Parathyroid adenoma (tissue), 2 donors: ENCODE data around the gene KRT79.

Experiments
- H2AFZ ChIP-seq: fragments of 300-600 bp; sonication (generic); one replicate; pipeline ENCODE4 v1.7.0; 2017; ENCODE audit warnings: antibody characterized with exemption, mild to moderate bottlenecking
- H3K27ac ChIP-seq: fragments of 300-600 bp; sonication (generic); one replicate; pipeline ENCODE4 v1.7.0; 2017
- H3K27me3 ChIP-seq: fragments of 300-600 bp; sonication (generic); one replicate; pipeline ENCODE4 v1.7.0; 2017; ENCODE audit warnings: low read length; ENCODE audit not compliant: control insufficient read depth, insufficient read depth
- H3K36me3 ChIP-seq: fragments of 300-600 bp; sonication (generic); one replicate; pipeline ENCODE4 v1.7.0; 2017; ENCODE audit warnings: low read length; ENCODE audit not compliant: control insufficient read depth, insufficient read depth
- H3K4me1 ChIP-seq: fragments of 300-600 bp; sonication (generic); one replicate; pipeline ENCODE4 v1.7.0; 2017; ENCODE audit warnings: control low read depth
- H3K4me2 ChIP-seq: fragments of 300-600 bp; sonication (generic); one replicate; pipeline ENCODE4 v1.7.0; 2017; ENCODE audit warnings: low read length
- H3K4me3 ChIP-seq: fragments of 300-600 bp; sonication (generic); one replicate; pipeline ENCODE4 v1.7.0; 2017; ENCODE audit warnings: low read depth, low read length
- H3K79me2 ChIP-seq: fragments of 300-600 bp; sonication (generic); one replicate; pipeline ENCODE4 v1.7.0; 2017; ENCODE audit warnings: control low read depth
- H3K9ac ChIP-seq: fragments of 300-600 bp; sonication (generic); one replicate; pipeline ENCODE4 v1.7.0; 2017; ENCODE audit warnings: mild to moderate bottlenecking
- H3K9me3 ChIP-seq: fragments of 300-600 bp; sonication (generic); one replicate; pipeline ENCODE4 v1.7.0; 2017; ENCODE audit warnings: low read length; ENCODE audit not compliant: control insufficient read depth
- TF ChIP-seq, protein P1 (sequence below): fragments of 300-600 bp; sonication (generic); IDR thresholded peaks from one replicate; pipeline ENCODE4 v1.7.0; 2017; ENCODE audit warnings: antibody characterized with exemption, mild to moderate bottlenecking
- donor health status: primary hyperparathyroidism.

The KRT79 gene

DNA sequence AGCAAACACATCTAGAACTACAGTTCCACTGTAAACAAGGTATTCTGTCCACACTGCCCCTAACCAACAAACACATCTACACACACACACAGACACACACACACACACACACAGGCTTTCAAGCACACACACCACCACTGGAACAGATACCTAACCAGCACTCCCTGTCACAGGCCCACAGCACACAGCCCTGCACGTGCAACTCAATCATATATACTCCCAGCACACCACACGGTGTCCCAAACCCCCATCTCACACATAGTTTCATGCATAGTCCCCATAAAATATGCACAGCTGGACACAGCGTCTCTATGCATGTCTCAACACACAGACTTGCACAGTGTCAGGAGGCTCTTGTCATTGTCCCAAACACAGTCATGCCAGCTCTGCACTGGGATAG is 43.1 kb upstream of the KRT79 start:
- Histone ChIP-seq H3K4me2 (no peak overlapping the region), H2AFZ (no peak overlapping the region), H3K27me3 (no peaks in the 10 kb centered on the region), H3K79me2 (no peaks in the 10 kb centered on the region), H3K4me3 (no peak overlapping the region), H3K9ac (no peak overlapping the region), H3K27ac (no peak overlapping the region), H3K36me3 (no peaks in the 10 kb centered on the region), H3K9me3 (no peaks in the 10 kb centered on the region), H3K4me1 (peaks cover 3% of the 10 kb centered on the region)
- TF ChIP-seq, protein P1, sequence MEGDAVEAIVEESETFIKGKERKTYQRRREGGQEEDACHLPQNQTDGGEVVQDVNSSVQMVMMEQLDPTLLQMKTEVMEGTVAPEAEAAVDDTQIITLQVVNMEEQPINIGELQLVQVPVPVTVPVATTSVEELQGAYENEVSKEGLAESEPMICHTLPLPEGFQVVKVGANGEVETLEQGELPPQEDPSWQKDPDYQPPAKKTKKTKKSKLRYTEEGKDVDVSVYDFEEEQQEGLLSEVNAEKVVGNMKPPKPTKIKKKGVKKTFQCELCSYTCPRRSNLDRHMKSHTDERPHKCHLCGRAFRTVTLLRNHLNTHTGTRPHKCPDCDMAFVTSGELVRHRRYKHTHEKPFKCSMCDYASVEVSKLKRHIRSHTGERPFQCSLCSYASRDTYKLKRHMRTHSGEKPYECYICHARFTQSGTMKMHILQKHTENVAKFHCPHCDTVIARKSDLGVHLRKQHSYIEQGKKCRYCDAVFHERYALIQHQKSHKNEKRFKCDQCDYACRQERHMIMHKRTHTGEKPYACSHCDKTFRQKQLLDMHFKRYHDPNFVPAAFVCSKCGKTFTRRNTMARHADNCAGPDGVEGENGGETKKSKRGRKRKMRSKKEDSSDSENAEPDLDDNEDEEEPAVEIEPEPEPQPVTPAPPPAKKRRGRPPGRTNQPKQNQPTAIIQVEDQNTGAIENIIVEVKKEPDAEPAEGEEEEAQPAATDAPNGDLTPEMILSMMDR, result no peak

- Histone ChIP-seq H3K9ac (no peak overlapping the region), H3K27ac (no peak overlapping the region), H3K36me3 (no peaks in the 10 kb centered on the region), H3K4me1 (peaks cover 3% of the 10 kb centered on the region), H3K27me3 (no peaks in the 10 kb centered on the region), H3K4me2 (no peak overlapping the region), H3K9me3 (no peaks in the 10 kb centered on the region), H2AFZ (no peak overlapping the region), H3K4me3 (no peak overlapping the region), H3K79me2 (no peaks in the 10 kb centered on the region)
- TF ChIP-seq, protein P1, result no peak
These were observed 42.3 kb upstream of the KRT79 start for GRCh38 chr12:52876372-52876771.

DNA sequence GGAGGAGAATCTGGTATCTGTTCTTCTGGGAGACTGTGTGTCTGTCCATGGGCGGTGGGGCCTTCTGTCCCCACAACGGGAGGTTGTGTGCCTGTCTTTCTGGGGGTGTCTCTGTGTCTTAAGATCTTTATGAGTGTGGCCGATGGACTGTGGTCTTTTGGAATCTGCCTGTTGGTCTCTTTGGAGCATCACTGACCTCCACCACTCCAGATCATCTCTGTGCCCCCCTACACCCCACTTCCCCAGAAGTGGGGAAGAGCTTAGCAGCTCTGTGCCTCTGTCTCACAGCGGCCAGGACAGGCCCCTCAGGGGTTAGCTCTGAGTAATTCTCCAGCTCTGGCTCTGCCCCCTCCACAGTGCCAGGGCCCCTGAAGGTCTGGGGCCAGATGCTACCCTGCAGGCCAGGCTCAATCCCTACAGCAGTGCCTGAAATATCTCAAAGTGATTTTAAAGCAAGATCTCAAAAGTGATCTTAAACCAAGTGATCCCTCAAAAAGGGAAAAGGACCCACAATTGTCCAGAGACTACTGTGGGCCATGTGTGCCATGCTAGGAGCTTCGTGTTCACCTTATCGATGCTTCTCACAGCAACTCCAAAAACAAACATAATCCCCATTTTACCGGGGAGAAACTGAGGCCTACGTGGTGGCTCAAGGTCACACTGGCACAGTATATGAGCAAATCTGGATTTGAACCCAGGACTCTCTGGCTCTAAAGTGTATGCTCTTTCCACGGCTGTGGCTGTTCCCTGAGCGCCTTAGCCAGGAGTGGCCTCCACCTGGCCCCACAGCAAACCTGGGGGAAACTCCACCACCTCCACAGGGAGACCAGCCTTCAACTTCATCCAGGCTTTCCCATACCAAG is 40.7 kb upstream of the KRT79 start:
- Histone ChIP-seq H3K36me3 (no peaks in the 10 kb centered on the region), H3K4me2 (peak overlapping the region; percentile 51), H3K79me2 (no peaks in the 10 kb centered on the region), H3K4me1 (peaks cover 3% of the 10 kb centered on the region), H3K4me3 (no peak overlapping the region), H3K9ac (no peak overlapping the region), H3K9me3 (no peaks in the 10 kb centered on the region), H2AFZ (no peak overlapping the region), H3K27ac (peak overlapping the region; percentile 7), H3K27me3 (no peaks in the 10 kb centered on the region)
- TF ChIP-seq, protein P1, result no peak

- no peak overlapping the region for H3K4me3 ChIP-seq
- TF ChIP-seq, protein P1, result no peak
- no peaks in the 10 kb centered on the region for H3K9me3 ChIP-seq
- no peaks in the 10 kb centered on the region for H3K27me3 ChIP-seq
- no peaks in the 10 kb centered on the region for H3K79me2 ChIP-seq
- H3K4me1 ChIP-seq, result peaks cover 3% of the 10 kb centered on the region
- no peaks in the 10 kb centered on the region for H3K36me3 ChIP-seq
- H2AFZ ChIP-seq, result peak overlapping the region; percentile 42
- peak overlapping the region; percentile 7 for H3K27ac ChIP-seq
- H3K9ac ChIP-seq, result no peak overlapping the region
- H3K4me2 ChIP-seq, result peak overlapping the region; percentile 74
These were observed 39.9 kb upstream of the KRT79 start for GRCh38 chr12:52873832-52874572.
